ENCODE data around the gene RRAS2. TPM values are rescaled to one million over a fixed set of nuclear protein-coding genes. Genes with fewer than 3 reads are reported as not detected.

The RRAS2 gene
- total and polyA plus RNA-seq, 9 of the 15 experiments (the other 6 are each of a cell fraction or from before 2014, with no cell fraction given) = 9.4 to 47.5 (median 37.6) TPM

DNA sequence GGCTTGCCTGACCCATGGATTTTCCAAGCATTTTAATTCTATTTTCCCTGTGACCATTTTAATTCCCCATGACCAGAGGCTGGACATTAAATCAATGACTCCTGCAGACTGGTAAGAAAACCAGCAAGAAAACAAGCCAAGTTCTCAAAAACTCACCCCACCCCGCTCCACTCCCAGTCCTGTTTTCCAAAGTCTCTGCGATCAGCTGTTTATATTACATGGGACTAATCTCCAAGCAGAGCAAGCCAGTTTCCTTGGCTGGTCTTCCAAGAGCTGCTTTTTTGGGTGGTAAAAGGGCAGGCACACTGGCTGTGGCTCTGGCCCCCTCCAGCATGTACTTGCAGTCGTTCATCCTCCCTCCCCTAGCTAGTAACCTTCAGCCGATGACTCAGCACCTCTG is 97.9 kb downstream of the RRAS2 start:
- no TSS peak for BruUV-seq (replicated peaks)
- Histone ChIP-seq H3K27me3 (ENCODE audit: control insufficient read depth in 2 of 2, insufficient read depth in 2 of 2, low read length in 2 of 2) (peaks cover 18 to 45% of the 10 kb centered on the region in 2 experiments), H3K9me3 (replicated peaks; ENCODE audit: control insufficient read depth, insufficient read depth, low read depth, low read length) (no peaks in the 10 kb centered on the region), H3K9ac (ENCODE audit: insufficient read depth in 1 of 2, low read depth in 2 of 2, low read length in 2 of 2) (no peak overlapping the region), H3K4me2 (ENCODE audit: insufficient read depth, low read length) (no peak overlapping the region), H4K20me1 (replicated peaks; ENCODE audit: control insufficient read depth, insufficient read depth, low read length) (no peaks in the 10 kb centered on the region; the same call in 1 of the 2 replicates), H3K9me1 (ENCODE audit: control insufficient read depth, insufficient read depth, low read length) (no peaks in the 10 kb centered on the region), H3K79me2 (ENCODE audit: control insufficient read depth, insufficient read depth, low read length) (no peaks in the 10 kb centered on the region), H3K36me3 (ENCODE audit: control insufficient read depth, insufficient read depth, low read length) (no peaks in the 10 kb centered on the region), H3K4me3 (no peak overlapping the region), H2AFZ (ENCODE audit: low read depth, low read length) (no peak overlapping the region), H3K27ac (ENCODE audit: extremely low read depth, low read depth, low read length) (no peak overlapping the region), H3K4me1 (replicated peaks in 1 of 2; ENCODE audit: control insufficient read depth in 2 of 2, insufficient read depth in 2 of 2, low read length in 2 of 2) (peaks cover 0 to 7% of the 10 kb centered on the region in 2 experiments; a peak in 2 of 5 replicates)
- in situ Hi-C loops (cut with MboI) (no loop called here), intact Hi-C loops (cut with micrococcal nuclease) (no loop called here)
- WGBS (ENCODE audit: insufficient coverage, low coverage, missing lambda C conversion rate) = 15% methylated on average over 4 of the region's 4 CpGs
- no peak for TF ChIP-seq RBM39 (optimal IDR thresholded peaks at IDR 0.05; ENCODE audit: low read depth, low read length)
- no peak for TF ChIP-seq E2F3 (CRISPR knock-in tag; IDR thresholded peaks at IDR 0.05)
- TF ChIP-seq CC2D1A (IDR thresholded peaks at IDR 0.05) = no peak
- TF ChIP-seq, protein P1, sequence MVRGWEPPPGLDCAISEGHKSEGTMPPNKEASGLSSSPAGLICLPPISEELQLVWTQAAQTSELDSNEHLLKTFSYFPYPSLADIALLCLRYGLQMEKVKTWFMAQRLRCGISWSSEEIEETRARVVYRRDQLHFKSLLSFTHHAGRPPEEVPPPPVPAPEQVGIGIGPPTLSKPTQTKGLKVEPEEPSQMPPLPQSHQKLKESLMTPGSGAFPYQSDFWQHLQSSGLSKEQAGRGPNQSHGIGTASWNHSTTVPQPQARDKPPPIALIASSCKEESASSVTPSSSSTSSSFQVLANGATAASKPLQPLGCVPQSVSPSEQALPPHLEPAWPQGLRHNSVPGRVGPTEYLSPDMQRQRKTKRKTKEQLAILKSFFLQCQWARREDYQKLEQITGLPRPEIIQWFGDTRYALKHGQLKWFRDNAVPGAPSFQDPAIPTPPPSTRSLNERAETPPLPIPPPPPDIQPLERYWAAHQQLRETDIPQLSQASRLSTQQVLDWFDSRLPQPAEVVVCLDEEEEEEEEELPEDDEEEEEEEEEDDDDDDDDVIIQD (CRISPR knock-in tag; IDR thresholded peaks at IDR 0.05) = no peak
- TF ChIP-seq, protein P2, sequence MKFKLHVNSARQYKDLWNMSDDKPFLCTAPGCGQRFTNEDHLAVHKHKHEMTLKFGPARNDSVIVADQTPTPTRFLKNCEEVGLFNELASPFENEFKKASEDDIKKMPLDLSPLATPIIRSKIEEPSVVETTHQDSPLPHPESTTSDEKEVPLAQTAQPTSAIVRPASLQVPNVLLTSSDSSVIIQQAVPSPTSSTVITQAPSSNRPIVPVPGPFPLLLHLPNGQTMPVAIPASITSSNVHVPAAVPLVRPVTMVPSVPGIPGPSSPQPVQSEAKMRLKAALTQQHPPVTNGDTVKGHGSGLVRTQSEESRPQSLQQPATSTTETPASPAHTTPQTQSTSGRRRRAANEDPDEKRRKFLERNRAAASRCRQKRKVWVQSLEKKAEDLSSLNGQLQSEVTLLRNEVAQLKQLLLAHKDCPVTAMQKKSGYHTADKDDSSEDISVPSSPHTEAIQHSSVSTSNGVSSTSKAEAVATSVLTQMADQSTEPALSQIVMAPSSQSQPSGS (CRISPR knock-in tag; IDR thresholded peaks at IDR 0.05) = no peak
- TF ChIP-seq, protein P3, sequence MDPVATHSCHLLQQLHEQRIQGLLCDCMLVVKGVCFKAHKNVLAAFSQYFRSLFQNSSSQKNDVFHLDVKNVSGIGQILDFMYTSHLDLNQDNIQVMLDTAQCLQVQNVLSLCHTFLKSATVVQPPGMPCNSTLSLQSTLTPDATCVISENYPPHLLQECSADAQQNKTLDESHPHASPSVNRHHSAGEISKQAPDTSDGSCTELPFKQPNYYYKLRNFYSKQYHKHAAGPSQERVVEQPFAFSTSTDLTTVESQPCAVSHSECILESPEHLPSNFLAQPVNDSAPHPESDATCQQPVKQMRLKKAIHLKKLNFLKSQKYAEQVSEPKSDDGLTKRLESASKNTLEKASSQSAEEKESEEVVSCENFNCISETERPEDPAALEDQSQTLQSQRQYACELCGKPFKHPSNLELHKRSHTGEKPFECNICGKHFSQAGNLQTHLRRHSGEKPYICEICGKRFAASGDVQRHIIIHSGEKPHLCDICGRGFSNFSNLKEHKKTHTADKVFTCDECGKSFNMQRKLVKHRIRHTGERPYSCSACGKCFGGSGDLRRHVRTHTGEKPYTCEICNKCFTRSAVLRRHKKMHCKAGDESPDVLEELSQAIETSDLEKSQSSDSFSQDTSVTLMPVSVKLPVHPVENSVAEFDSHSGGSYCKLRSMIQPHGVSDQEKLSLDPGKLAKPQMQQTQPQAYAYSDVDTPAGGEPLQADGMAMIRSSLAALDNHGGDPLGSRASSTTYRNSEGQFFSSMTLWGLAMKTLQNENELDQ (CRISPR knock-in tag; IDR thresholded peaks at IDR 0.05; ENCODE audit: borderline replicate concordance) = no peak
- TF ChIP-seq, protein P4, sequence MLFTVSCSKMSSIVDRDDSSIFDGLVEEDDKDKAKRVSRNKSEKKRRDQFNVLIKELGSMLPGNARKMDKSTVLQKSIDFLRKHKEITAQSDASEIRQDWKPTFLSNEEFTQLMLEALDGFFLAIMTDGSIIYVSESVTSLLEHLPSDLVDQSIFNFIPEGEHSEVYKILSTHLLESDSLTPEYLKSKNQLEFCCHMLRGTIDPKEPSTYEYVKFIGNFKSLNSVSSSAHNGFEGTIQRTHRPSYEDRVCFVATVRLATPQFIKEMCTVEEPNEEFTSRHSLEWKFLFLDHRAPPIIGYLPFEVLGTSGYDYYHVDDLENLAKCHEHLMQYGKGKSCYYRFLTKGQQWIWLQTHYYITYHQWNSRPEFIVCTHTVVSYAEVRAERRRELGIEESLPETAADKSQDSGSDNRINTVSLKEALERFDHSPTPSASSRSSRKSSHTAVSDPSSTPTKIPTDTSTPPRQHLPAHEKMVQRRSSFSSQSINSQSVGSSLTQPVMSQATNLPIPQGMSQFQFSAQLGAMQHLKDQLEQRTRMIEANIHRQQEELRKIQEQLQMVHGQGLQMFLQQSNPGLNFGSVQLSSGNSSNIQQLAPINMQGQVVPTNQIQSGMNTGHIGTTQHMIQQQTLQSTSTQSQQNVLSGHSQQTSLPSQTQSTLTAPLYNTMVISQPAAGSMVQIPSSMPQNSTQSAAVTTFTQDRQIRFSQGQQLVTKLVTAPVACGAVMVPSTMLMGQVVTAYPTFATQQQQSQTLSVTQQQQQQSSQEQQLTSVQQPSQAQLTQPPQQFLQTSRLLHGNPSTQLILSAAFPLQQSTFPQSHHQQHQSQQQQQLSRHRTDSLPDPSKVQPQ (CRISPR knock-in tag; IDR thresholded peaks at IDR 0.05; ENCODE audit: borderline replicate concordance) = no peak
- TF ChIP-seq ZNF263 (CRISPR knock-in tag; IDR thresholded peaks at IDR 0.05; ENCODE audit: borderline replicate concordance) = no peak
- TF ChIP-seq BRD9 (IDR thresholded peaks at IDR 0.05; ENCODE audit: low read depth, partially characterized antibody) = no peak
- TF ChIP-seq PCBP1 (IDR thresholded peaks at IDR 0.05; ENCODE audit: low read depth, low read length, poor library complexity, severe bottlenecking) = no peak
- no peak for TF ChIP-seq ZEB2 (IDR thresholded peaks at IDR 0.05)
- TF ChIP-seq, protein P5, sequence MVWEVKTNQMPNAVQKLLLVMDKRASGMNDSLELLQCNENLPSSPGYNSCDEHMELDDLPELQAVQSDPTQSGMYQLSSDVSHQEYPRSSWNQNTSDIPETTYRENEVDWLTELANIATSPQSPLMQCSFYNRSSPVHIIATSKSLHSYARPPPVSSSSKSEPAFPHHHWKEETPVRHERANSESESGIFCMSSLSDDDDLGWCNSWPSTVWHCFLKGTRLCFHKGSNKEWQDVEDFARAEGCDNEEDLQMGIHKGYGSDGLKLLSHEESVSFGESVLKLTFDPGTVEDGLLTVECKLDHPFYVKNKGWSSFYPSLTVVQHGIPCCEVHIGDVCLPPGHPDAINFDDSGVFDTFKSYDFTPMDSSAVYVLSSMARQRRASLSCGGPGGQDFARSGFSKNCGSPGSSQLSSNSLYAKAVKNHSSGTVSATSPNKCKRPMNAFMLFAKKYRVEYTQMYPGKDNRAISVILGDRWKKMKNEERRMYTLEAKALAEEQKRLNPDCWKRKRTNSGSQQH (CRISPR knock-in tag; IDR thresholded peaks at IDR 0.05) = no peak
- DNase-seq (ENCODE audit: extremely low read depth in 1 of 4, low spot score in 3 of 4) (no peak), FAIRE-seq (no peak), ATAC-seq (no peak)
- ChIA-PET CTCF (ENCODE audit: low intra/inter-chr PET ratio) (no interaction called here), POLR2A (interaction anchor here (0.6 kb wide), 1 partner anchor 145 kb away, joined by 4 read pairs; no protein-coding TSS in a partner anchor)
